Hepatocyte (in vitro differentiated cells): ENCODE results near the gene CAV2.

ENCODE experiments used
- EZH2phosphoT487 ChIP-seq: fragments of 200-600 bp; sonication (generic); IDR thresholded peaks from one replicate; pipeline ENCODE4 v1.6.1; 2018; ENCODE audit warnings: antibody characterized with exemption, mild to moderate bottlenecking, low read depth, moderate library complexity; ENCODE audit not compliant: unreplicated experiment, severe bottlenecking
- TF ChIP-seq, protein P1 (sequence below): fragments of 200-600 bp; sonication (generic); IDR thresholded peaks from 2 replicates; pipeline ENCODE4 v1.5.1; 2016; ENCODE audit warnings: antibody characterized with exemption, mild to moderate bottlenecking; ENCODE audit not compliant: poor library complexity

DNA sequence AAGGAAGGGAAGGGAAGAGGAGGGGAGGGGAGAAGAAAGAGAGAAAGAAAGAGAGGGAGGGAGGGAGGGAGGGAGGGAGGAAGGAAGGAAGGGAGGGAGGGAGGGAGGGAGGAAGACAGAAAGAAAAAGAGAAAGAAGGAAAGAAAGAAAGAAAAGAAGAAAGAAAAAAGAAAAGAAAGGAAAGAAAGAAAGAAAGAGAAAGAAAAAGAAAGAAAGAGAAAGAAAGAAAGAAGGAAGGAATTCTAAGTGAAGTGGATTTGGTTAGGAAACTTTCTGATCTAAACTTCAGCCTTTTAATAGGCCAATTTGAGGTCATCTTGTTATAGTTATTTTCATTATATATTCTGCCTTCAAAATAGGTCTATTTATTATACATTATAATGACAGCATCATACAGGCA lies 4.3 kb downstream of the CAV2 start:
- TF ChIP-seq, protein P1, sequence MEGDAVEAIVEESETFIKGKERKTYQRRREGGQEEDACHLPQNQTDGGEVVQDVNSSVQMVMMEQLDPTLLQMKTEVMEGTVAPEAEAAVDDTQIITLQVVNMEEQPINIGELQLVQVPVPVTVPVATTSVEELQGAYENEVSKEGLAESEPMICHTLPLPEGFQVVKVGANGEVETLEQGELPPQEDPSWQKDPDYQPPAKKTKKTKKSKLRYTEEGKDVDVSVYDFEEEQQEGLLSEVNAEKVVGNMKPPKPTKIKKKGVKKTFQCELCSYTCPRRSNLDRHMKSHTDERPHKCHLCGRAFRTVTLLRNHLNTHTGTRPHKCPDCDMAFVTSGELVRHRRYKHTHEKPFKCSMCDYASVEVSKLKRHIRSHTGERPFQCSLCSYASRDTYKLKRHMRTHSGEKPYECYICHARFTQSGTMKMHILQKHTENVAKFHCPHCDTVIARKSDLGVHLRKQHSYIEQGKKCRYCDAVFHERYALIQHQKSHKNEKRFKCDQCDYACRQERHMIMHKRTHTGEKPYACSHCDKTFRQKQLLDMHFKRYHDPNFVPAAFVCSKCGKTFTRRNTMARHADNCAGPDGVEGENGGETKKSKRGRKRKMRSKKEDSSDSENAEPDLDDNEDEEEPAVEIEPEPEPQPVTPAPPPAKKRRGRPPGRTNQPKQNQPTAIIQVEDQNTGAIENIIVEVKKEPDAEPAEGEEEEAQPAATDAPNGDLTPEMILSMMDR, result no peak
- TF ChIP-seq EZH2phosphoT487, result no peak
